Activated naive CD8-positive, alpha-beta T cell treated with anti-CD3 and anti-CD28 coated beads, Interleukin-2, amount 50 U/mL, for 16 hours (primary cell): Measurements from ENCODE around the gene SLC38A11.

Experiments
- DNase-seq: peaks from one replicate; pipeline ENCODE4 v3.0.0-alpha.2; 2020; ENCODE audit warnings: low read depth, low spot score

Gene SLC38A11

DNA sequence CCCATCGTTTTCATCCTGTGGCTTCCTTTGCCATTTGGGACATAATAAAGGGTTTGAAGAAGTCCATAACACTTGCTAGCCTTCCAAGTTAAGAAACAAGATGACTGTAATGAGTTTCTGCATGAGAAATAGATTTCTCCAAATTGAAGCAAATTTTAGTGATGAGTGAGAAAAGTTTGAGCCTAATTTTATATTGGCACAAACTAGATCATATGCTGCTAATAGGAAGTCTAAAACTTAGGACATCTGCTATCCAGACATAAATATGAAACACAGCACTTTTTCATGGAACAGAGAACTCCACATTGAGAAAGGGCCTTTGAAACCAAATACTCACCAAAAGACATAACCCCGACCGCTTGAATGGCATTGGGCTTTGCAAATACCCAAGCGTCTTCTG is 39.8 kb downstream of the SLC38A11 start:
- no peak for DNase-seq

DNA sequence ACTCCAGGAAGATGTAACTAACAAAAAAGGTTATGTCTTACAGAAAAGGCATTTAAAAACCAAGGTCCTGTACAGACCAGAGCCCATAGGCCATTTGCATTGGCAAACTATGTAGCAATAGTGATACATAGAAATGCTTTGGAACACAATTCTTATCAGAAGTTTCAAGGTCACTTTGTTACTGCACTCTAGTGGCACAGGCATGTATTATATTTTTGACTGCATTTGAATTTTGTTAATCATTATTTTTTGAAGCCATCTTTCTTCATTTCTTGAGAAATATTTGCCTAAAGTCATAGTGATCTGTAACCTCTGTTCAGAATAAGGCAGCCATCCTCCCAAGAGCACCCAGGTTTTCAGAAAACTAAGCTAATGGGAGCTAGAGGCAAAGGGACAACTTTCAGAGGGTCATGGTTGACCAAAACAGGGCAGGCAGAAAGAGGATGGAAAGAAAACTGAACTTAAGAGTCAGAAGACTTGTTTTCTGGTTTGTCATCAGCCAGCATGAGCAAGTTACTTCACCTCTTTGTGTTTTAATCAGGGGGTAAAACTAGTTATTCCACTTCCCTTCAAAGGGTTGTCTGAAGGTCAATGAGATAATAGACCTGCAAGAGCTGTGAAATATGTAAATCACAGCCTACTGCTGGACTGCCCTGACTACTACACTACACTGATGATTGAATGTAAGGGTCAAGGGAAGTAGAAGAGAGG is 41.5 kb downstream of the SLC38A11 start:
- DNase-seq, result no peak

DNA sequence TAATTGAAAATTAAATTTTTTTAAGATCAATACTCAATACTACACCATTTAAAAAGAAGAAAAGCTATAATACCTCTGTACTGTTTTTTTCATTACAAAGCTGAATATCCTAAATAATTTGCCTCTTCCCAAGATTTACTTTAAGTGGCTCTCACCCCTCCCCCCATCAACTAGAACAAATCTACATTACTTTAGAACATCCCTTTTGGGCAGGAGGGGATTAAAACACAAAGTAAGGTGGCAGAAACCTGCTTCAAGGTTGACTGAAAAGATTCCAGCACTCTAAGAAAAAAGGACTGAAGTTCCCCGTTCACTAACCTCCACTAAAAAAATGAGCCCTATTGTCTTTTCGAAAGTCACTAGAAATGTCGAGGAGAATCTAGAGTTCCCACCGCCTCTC is 42.3 kb downstream of the SLC38A11 start:
- no peak for DNase-seq

DNA sequence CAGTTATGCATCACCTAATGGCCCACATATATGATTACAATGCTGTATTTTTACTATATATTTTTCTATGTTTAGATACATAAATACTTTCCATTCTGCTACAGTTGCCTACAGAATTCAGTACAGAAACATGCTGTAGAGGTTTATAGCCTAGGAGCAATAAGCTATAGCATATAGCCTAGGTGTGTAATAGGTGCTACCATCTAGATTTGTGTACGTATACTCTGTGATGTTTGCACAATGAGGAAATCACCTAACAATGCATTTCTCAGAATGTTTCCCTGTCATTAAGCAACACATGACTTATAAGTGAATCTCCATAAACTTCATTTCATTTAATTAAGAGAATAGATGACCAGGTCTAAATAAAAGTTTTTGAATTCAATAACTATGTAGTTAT is 43.5 kb downstream of the SLC38A11 start:
- DNase-seq, result no peak

DNA sequence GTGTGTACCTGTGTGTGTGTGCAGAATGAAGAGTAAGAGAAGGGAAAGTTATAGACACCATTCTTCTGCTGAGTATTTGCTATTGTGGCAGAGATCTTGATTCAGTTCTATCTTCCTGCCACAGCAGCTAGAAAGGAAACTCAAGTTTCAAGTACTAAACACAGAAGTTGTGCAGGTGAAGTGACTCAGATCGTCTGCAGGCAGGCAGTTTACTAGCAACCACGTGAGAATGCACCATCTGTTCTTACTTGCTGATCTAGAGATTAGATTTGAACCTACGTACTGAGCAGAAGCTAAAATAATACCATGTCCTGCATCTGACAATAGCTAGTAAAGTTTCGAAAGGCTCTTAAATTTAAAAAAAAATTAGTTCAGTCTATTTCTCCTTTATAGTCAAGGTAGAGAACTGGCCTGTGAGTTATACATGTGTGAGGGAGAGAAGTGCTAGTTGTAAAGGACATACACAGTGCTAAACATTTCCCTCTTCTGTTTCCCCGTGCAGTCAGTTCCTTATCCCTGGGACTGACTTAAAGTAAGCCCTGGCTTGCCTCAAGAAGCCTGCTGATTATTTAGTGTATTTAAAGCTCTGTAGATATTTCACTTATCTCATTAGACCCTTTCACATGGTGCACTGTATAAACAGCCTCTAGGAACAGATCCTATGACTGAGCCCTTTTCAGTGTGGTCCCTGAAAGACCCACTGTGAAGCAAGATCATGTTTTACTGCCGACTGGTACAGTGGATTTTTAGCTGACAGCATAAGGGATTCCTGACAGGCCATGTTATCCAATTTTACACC is 45.0 kb downstream of the SLC38A11 start:
- no peak for DNase-seq

DNA sequence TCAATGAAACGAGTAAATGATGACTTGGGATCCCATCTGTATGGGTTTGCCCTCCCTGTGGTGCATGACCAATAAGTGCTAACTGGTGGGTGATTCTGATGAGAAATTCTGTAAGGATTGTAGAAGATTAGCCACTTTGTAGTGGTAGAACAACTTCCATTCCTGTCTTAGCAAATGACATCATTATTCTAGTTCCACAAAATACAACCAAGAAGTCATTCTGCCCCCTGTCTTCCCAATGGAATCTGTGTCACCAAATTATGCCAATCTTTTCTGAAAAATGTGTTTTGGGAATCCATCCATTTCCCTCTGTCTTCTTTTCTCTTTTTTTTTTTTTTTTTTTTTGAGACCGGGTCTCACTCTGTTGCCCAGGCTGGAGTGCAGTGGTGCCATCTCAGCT is 48.4 kb downstream of the SLC38A11 start:
- DNase-seq, result no peak

DNA sequence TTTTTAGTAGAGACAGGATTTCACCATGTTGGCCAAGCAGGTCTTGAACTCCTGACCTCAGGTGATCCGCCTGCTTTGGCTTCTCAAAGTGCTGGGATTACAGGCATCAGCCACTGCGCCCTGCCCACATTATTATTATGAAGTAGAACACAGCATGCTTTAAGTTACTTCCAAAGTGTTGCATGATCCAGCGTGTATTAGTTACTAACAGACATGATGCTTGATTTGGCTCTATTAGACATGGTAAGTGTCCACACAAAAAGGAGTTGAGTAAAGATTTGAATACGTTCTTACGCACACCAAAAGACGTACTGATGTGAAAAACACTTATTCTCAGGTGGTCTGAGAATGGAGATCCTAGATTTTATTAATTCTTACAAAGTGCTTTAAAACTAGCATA is 50.0 kb downstream of the SLC38A11 start:
- no peak for DNase-seq

DNA sequence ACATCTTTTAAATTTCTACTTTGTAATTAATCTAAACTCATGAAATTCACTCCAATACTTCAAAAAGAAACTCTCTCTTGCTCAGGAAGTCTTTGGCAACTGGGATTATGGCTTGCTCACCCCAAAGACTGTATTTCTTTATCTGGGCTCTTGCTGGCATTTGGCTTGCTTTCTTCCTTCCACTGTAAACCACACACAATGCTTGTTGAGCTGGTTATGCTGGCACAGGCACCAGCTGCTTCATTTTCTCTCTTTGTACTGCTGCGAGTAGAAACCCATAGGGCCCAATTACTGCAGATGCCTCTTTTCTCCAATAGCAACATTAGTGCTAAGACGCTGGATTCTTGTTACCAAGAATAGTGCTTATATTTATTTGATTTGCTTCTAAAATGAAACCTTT is 51.4 kb downstream of the SLC38A11 start:
- DNase-seq, result no peak

DNA sequence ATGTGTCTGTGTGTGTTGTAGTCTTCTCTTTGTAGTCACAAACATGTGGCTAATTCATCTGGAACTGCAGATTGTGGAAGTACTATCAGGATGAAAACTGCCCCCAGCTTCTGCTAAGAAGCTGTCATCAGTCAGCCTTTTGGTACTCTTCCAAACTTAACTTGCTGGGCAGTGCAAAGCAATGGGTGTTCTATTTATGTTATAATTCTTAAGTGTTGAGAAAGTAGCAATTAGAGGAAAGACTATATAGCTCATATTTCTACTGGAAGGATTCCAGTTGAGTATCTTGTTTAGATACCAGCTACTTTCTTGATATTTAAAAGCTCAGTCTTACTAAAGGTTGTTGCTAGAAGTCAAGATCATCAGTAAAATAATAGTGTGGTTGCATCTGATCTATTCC is 52.1 kb downstream of the SLC38A11 start:
- no peak for DNase-seq

DNA sequence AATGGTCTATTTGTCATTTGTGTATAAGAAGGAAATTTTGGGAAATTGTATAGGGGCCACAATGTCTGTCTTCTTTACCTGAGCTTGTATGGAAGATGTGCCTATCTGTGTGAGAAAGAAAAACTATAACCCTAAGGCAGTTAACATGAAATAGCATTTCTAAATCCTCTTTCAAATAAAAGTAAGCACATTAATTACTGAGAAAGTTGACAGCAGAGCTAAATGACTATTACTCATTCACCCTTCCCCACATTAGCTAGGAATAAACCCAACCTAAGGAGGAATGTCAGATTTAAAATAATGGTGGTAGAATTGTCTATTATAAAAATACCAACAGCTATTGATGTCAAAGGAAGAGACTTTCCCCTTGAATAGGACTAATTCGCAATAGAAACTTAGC is 56.2 kb downstream of the SLC38A11 start:
- DNase-seq, result no peak

DNA sequence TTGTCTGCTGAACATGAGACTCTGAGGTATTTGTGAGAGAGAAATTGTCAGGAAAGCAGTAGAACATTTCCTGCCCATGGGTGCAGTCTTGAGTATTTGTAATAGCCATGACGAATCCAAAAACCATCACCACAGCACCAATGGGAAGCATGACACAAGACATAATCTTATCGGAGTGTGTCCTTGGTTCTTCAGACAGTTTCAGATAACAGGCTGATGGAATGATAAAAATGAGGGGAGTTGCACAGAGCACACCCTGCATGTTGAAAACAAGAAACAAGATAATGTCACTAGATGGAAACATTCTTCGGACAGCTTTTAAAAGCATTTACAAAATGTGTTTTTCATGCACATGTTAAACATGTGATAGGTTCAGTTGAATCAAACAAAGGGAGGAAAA is 56.9 kb downstream of the SLC38A11 start:
- DNase-seq, result no peak

DNA sequence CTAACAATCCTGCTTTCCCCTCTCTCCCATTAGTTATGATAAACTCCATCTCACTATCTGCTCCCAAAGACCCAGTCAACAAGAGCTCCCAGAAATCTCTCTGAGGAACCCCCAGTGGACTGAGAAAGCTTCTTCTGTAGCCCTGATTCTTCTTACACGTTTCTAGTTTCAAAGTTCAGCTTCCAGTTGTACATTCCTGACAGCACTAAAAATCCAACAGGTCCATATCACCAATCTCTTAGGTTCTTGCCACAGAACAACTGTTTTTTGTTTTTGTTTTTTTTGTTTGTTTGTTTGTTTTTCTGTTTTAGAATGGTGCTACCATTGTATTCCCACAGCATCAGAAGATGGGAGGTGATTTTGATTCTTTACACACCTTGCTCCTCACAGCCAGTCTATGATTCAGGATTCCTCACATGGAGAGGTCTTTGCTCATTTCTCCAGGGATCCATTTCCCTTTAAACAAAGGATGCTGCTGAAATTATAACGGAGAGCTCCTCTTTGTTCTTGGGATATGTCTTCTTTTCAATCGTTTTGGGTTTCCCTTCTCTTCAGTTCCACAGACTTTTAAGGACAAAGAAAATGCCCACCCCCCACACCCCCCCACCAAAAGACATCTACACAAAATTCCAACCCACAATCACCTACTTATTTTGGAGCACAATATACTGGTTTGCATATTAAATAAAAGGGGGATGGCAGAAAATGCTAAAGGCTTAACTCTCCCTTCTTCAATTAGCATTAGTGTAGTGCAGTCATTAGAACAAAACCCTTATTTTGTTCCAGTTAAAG is 57.7 kb downstream of the SLC38A11 start:
- no peak for DNase-seq

DNA sequence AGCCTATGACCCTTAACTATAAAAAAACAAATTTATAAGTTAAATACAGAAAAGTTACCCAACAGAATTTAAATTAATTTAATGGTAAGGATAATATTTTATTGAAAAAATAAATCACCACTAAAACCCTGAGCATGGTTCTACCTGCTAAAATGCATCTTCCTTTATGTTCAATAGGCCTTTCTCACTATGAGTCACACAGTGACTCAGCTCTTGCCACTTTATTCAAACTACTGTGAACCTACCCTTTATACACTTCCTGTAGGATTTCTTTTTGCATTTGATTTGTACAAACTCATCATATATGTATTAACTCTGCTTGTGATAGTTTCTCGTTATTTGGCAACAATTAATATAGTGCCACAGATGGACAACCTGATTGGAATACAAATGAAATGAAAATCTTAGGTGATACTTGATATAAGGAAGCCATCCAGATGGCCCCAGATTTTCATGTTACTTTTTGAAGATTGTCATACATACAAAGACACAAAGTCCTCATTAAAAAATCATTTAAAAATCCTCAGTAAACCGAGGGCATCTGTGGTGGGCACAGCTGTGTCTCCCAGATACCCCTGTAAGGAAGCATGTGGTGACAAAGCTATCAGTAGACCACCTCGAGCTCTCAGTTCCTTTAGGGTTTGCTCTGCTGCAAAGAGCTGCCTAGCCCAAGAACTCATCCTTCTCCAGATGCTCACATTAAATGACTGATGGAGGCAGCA is 58.5 kb downstream of the SLC38A11 start:
- DNase-seq, result no peak

DNA sequence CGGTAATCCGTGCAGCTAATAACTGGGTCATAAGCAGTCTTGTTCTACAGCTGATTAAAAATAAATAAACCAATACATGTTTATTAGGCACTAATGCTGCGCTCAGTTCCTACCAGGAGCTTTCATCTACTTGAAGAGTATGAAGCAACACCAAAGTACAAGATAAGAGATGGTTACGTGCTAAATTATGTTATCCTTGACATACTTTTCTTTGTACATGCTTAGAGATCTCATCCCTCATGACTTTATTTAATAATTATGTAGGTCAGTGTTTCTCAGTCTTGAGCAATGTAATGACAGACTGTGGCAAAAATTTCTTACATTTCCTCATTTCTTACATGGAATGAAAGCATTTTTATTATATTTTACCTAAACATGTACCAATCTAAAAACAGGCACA is 59.1 kb downstream of the SLC38A11 start:
- no peak for DNase-seq

DNA sequence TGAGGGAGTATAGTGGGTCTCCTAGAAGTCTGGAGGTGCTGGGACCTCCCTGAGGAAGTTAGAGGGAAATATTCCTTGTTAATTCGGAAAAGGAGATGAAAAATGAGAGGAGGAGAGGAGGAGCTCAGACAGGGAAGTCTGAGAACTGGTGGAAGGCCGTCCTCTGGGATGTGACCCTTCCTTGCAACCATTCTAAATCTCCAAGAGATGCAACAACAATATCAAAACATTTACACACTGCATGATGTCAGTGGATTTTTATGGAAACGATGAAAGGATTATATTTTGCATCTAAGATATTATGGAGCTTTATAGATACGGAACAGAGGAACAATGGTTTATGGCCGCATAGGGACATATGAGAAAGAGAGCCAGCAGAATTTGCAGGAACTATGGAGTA is 63.9 kb downstream of the SLC38A11 start:
- no peak for DNase-seq

DNA sequence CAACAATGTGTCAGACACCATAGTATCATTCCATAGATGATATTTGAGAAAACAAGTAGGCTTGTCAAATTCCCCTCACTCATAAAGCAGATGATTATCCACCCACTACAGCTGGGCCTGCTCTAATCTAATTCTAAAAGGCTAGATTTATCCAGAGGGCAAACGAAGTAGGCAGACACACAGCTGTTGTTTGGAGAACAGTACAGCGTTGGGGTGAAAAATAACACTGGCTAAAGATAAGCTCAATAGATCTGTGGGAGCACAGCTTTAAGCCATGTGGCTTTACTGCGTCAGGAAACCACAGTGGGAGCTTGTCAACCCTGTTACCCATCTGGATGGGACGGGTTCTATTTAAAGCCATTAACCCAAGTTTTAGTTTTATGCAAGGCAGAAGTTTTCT is 64.8 kb downstream of the SLC38A11 start:
- no peak for DNase-seq

DNA sequence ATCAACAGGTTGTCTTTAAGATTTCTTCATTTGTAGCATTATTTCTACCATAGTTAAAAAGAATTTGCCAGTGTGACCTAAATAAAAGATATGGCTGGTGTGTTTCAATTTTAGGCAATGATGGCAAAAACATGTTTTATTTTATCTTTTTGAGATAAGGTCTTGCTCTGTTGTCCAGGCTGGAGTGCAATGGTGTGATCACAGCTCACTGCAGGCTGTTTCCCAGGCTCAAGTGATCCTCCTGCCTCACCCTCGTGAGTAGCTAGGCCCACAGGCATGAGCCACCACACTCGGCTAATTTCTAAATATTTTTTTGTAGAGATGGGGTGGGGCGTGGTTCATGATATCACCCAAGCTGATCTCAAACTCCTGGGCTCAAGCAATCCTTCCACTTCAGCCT is 66.7 kb downstream of the SLC38A11 start:
- no peak for DNase-seq

DNA sequence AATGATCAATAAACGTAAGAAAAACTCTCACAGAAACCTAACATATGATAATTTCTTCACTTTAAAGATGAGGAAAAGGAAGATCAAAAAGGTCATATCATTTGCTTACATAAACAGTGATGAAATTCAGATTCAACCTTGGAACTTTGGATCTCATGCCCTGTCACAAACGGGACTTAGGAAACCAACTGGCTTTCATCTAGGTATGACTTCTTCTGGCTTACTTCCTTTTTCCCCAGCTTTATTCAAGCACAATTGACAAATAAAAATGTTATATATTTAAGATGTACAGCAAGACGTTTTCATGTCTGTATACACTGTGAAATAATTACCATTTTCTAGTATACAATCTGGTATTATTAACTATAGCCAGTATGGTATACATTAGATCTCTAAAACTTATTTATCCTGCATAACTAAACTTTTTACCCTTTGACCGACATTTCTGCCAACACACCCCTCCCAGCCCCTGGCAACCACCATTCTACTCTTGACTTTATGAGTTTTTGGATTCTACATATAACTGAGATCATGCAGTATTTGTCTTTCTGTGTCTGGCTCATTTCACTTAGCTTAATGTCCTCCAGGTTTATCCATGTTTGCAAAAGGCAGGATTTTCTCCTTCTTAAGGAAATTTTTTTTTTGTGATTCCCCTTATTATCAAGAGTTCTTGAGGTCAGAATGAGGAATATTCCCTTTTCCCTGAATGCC is 67.7 kb downstream of the SLC38A11 start:
- no peak for DNase-seq

DNA sequence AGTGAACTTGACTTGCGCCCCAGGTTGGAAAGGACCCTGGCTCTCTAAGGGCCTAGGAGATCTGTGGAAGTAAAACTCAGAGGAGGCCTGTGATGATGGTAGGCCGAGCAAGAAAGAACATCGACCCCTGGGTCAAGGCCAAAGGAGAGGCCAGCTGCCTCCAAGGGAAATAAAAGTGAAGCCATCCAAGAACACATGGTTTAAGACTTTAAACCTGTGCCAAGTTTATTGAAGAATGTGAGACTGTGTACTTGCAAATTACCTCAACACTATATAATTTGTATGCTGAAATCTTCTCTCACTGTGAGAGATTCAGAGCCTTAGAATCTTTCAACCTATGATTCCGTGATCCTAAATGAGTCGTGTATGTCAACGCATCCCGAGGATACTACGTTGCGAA is 73.0 kb downstream of the SLC38A11 start:
- no peak for DNase-seq

DNA sequence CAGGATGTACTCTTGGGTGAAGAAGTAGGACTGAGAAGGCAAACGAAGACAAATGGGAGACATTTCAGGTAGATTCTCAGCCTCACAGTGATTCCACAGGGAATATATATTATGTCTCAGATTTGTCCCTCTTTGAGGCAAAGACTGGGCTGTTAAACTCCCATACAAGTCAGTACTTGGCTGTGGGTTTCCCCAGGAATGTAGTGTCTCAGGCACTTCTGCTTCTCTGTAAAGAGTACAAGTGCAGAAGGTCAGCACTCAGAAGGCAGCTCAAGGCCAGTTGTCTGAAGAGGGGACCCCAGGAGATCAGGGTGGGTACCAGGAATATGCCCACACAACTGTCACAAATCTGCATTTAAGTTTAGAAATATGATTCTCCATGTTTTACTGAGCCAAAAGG is 73.8 kb downstream of the SLC38A11 start:
- DNase-seq, result no peak

DNA sequence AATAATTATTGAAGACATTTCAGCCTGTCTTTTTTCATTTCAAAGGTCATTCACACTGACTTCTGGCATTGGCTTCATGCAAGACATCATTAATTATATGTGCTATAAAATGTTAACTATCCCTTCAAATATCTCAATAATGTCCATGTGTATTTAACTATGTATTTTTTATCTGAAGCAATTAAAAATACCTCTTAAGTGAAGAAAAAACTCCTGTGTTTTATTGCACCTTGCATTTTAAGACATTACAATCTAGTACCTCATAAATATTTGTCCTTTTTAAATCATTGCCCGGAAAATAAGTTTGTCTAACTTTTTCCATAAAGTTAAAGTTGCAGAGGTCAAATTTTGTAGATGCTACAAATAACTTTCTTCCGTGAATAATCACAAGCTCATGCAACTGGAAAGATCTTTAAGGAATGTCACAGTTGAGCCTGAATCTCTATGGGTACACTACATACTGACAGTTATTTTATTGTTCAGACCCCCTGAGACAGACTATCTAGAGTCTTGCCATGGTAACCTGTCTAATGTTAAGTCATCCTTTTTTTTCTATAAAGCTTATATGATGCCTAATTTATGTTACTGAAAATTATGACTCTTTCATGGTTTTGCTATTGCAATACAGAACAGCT is 75.3 kb downstream of the SLC38A11 start:
- no peak for DNase-seq
